Measurements from ENCODE around the gene NT5C. TPM values are rescaled to one million over a fixed set of nuclear protein-coding genes. Genes with fewer than 3 reads are reported as not detected.
A peak's percentile ranks its signal among the peaks of the same experiment; 100 is the strongest.
"Not testable (repeated sequence)": the region's sequence is repeated elsewhere in the genome, so short reads cannot be mapped to it uniquely, and the experiment has no call there.

The NT5C gene
- total and polyA plus RNA-seq, 12 donors, result 20.6 to 124 (median 65.2) TPM

DNA sequence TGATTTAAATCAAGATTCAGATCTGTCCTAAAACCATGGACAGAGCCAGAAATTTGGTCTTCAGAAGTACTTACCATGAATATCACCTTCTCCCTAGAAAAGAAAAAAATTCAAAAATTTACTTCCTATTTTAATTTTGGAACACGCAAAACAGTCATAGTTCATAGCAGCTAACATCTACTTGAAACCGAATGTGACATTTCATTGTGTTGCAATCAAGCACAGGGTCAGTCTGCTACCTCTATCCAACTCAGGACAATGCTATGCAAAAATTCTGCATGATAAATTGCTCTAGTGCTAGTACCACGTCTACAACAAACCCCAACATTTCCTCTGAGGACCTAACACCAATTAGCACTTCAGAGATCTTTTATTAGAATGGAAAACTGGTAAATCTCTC, 15.1 kb upstream of the NT5C start:
- Histone ChIP-seq H3K4me1 (replicated peaks in 1 of 2) (peaks cover 0 to 3% of the 10 kb centered on the region in 2 donors), H3K9me3 (replicated peaks in 1 of 3) (no peaks in the 10 kb centered on the region), H3K4me3 (no peak overlapping the region), H3K27ac (peak overlapping the region in 1 of 5 donors; percentile 50), H3K27me3 (no peaks in the 10 kb centered on the region), H3K36me3 (replicated peaks in 1 of 2) (peaks cover 0 to 31% of the 10 kb centered on the region in 2 donors)
- intact Hi-C loops (cut with DNase I), result no loop called here
- TF ChIP-seq, protein P1, sequence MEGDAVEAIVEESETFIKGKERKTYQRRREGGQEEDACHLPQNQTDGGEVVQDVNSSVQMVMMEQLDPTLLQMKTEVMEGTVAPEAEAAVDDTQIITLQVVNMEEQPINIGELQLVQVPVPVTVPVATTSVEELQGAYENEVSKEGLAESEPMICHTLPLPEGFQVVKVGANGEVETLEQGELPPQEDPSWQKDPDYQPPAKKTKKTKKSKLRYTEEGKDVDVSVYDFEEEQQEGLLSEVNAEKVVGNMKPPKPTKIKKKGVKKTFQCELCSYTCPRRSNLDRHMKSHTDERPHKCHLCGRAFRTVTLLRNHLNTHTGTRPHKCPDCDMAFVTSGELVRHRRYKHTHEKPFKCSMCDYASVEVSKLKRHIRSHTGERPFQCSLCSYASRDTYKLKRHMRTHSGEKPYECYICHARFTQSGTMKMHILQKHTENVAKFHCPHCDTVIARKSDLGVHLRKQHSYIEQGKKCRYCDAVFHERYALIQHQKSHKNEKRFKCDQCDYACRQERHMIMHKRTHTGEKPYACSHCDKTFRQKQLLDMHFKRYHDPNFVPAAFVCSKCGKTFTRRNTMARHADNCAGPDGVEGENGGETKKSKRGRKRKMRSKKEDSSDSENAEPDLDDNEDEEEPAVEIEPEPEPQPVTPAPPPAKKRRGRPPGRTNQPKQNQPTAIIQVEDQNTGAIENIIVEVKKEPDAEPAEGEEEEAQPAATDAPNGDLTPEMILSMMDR (IDR thresholded peaks at IDR 0.05), result no peak
- TF ChIP-seq POLR2A (IDR thresholded peaks at IDR 0.05), result no peak
- 41 to 57% (median 51%) methylated on average over 3 of the region's 3 CpGs for WGBS, 4 donors
- no peak for DNase-seq

- 84 to 90% (median 89%) methylated on average over 10 to 11 of the region's 11 CpGs for WGBS, 4 donors
- DNase-seq, result peak in 1 of 7 donors; percentile 14
- TF ChIP-seq, protein P1 (IDR thresholded peaks at IDR 0.05), result no peak
- no peak for TF ChIP-seq POLR2A (IDR thresholded peaks at IDR 0.05)
- Histone ChIP-seq H3K27ac (peak overlapping the region in 1 of 5 donors; percentile 1), H3K9me3 (replicated peaks in 1 of 3) (no peaks in the 10 kb centered on the region), H3K4me3 (no peak overlapping the region), H3K27me3 (no peaks in the 10 kb centered on the region), H3K4me1 (replicated peaks in 1 of 2) (peaks cover 0 to 3% of the 10 kb centered on the region in 2 donors), H3K36me3 (replicated peaks in 1 of 2) (peaks cover 0 to 31% of the 10 kb centered on the region in 2 donors)
- intact Hi-C loops (cut with DNase I), result no loop called here
Observed at GRCh38 chr17:75144816-75145512, 13.4 kb upstream of the NT5C start.

- 89 to 94% (median 90%) methylated on average over 12 to 13 of the region's 13 CpGs for WGBS, 4 donors
- Histone ChIP-seq H3K27me3 (no peaks in the 10 kb centered on the region), H3K36me3 (replicated peaks in 1 of 2) (peaks cover 0 to 32% of the 10 kb centered on the region in 2 donors), H3K9me3 (replicated peaks in 1 of 3) (no peaks in the 10 kb centered on the region), H3K4me1 (replicated peaks in 1 of 2) (no peaks in the 10 kb centered on the region), H3K4me3 (no peak overlapping the region), H3K27ac (no peak overlapping the region)
- TF ChIP-seq, protein P1 (IDR thresholded peaks at IDR 0.05), result no peak
- DNase-seq, result no peak
- intact Hi-C loops (cut with DNase I), result no loop called here
Observed at GRCh38 chr17:75142236-75142971, 10.9 kb upstream of the NT5C start.

DNA sequence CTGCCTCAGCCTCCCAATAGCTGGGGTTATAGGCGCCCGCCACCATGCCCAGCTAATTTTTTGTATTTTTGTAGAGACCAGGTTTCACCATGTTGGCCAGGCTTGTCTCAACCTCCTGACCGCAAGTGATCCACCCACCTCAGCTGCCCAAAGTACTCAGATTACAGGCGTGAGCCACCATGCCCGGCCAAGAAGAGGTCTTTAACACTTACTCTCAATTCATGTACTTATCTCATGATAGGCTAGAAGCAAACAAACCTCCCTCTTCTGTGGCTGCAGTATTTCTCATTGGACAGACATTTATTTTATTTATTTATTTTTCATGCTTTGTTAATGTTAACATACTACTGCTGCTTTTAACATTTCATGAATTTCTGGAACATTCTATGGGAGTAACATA, 7.0 kb upstream of the NT5C start:
- Histone ChIP-seq H3K27me3 (no peaks in the 10 kb centered on the region), H3K36me3 (replicated peaks in 1 of 2) (peaks cover 0 to 10% of the 10 kb centered on the region in 2 donors), H3K9me3 (replicated peaks in 1 of 3) (no peaks in the 10 kb centered on the region), H3K4me1 (replicated peaks in 1 of 2) (no peaks in the 10 kb centered on the region), H3K4me3 (no peak overlapping the region), H3K27ac (no peak overlapping the region)
- WGBS, 4 donors, result 95 to 98% (median 96%) methylated on average over 5 of the region's 5 CpGs
- intact Hi-C loops (cut with DNase I), result no loop called here
- TF ChIP-seq, protein P1 (IDR thresholded peaks at IDR 0.05), result no peak
- TF ChIP-seq POLR2A (IDR thresholded peaks at IDR 0.05), result no peak
- no peak for DNase-seq

DNA sequence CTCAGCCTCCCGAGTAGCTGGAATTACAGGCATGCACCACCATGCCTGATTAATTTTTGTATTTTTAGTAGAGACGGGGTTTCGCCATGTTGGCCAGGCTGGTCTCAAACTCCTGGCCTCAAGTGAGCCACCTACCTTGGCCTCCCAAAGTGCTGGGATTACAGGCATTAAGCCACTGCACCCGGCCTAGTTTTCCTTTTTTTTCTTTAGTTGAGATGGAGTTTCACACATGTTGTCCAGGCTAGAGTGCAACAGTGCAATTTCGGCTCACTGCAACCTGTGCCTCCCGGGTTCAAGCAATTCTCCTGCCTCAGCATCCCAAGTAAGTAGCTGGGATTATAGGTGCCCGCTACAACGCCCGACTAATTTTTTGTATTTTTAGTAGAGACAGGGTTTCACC, 6.2 kb upstream of the NT5C start:
- DNase-seq; H3K9me3 ChIP-seq (replicated peaks in 1 of 3); H3K36me3 ChIP-seq (replicated peaks in 1 of 2); intact Hi-C loops (cut with DNase I); H3K27me3 ChIP-seq; H3K4me3 ChIP-seq; H3K4me1 ChIP-seq (replicated peaks in 1 of 2); H3K27ac ChIP-seq: not testable (repeated sequence)
- WGBS, 4 donors, result 91 to 98% (median 93%) methylated on average over 7 to 9 of the region's 9 CpGs

Measured in adrenal gland (tissue), 12 donors.